H1 (cell line): ENCODE measurements around the gene NT5C3B. TPM values are rescaled to one million over a fixed set of nuclear protein-coding genes. Genes with fewer than 3 reads are reported as not detected.
"Not testable (repeated sequence)": the region's sequence is repeated elsewhere in the genome, so short reads cannot be mapped to it uniquely, and the experiment has no call there.

ENCODE experiments used
- CTCF ChIA-PET: fragments of 300-600 bp; sonication (Branson Sonifier 250); formaldehyde crosslinking; loops from one replicate; lab custom pipeline; 2021; ENCODE audit not compliant: partially characterized antibody; lab: Charles Lee
- POLR2A ChIA-PET: fragments of 300-600 bp; sonication (Branson Sonifier 250); formaldehyde crosslinking; loops from one replicate; lab custom pipeline; 2021; ENCODE audit warnings: inconsistent platforms; ENCODE audit not compliant: partially characterized antibody; lab: Charles Lee
- DNase-seq, 2 experiments: peaks; one replicate each; pipeline versions ENCODE4 v3.0.0 to v3.0.0-alpha.2; 2010 to 2022; ENCODE audit warnings: low spot score in 2 of 2, low read depth in 1 of 2, mixed read lengths in 1 of 2
- FAIRE-seq: peaks from 2 replicates; lab custom pipeline; 2011; peaks lifted over from hg19 to GRCh38; lab: Jason Lieb, UNC
- H2AFZ ChIP-seq: 2 replicates; pipeline ENCODE4 v1.8.1; 2012; ENCODE audit warnings: low read length, inconsistent platforms
- H2AK5ac ChIP-seq: 2 replicates; pipeline ENCODE4 v1.6.1; 2013; ENCODE audit warnings: low read depth, low read length
- H2BK120ac ChIP-seq: replicated peaks from 2 replicates; pipeline ENCODE3; 2013; ENCODE audit warnings: low read depth, low read length, inconsistent platforms
- H2BK12ac ChIP-seq: 2 replicates; pipeline ENCODE4 v1.6.1; 2013; ENCODE audit warnings: low read depth, low read length
- H2BK15ac ChIP-seq: 2 replicates; pipeline ENCODE4 v1.6.1; 2013; ENCODE audit warnings: low read length
- H2BK20ac ChIP-seq: 2 replicates; pipeline ENCODE4 v1.6.1; 2013; ENCODE audit warnings: low read length
- H2BK5ac ChIP-seq: 2 replicates; pipeline ENCODE4 v1.6.1; 2013; ENCODE audit warnings: low read depth, low read length
- H3K14ac ChIP-seq: 2 replicates; pipeline ENCODE4 v1.6.1; 2013; ENCODE audit warnings: inconsistent platforms; ENCODE audit not compliant: insufficient read length
- H3K18ac ChIP-seq: 2 replicates; pipeline ENCODE4 v1.6.1; 2013; ENCODE audit warnings: low read length; ENCODE audit errors: extremely low read depth
- H3K23ac ChIP-seq: 2 replicates; pipeline ENCODE4 v1.6.1; 2013; ENCODE audit warnings: inconsistent platforms; ENCODE audit not compliant: insufficient read length
- H3K23me2 ChIP-seq: 2 replicates; pipeline ENCODE4 v1.6.1; 2013; ENCODE audit warnings: low read depth, low read length
- H3K27ac ChIP-seq: 2 replicates; pipeline ENCODE4 v1.6.1; 2011; ENCODE audit warnings: low read depth, low read length, inconsistent platforms
- H3K27me3 ChIP-seq, 4 experiments: replicated peaks in 1 of 4; 1 replicate in 1 of 4; 2 replicates in 3 of 4; pipeline versions ENCODE4 v1.6.1 to v1.8.1; 2011 to 2013; ENCODE audit warnings: low read length in 3 of 4, mild to moderate bottlenecking in 3 of 4, inconsistent platforms in 2 of 4, mixed read lengths in 2 of 4, moderate library complexity in 1 of 4; ENCODE audit not compliant: control insufficient read depth in 3 of 4, insufficient read depth in 3 of 4; ENCODE audit errors: extremely low read depth in 1 of 4
- H3K36me3 ChIP-seq, 4 experiments: 2 replicates each; pipeline versions ENCODE4 v1.6.1 to v1.8.1; 2011 to 2013; ENCODE audit warnings: mild to moderate bottlenecking in 4 of 4, low read length in 3 of 4, moderate library complexity in 2 of 4, control low read depth in 1 of 4, inconsistent platforms in 1 of 4; ENCODE audit not compliant: insufficient read depth in 4 of 4, control insufficient read depth in 2 of 4
- H3K4ac ChIP-seq: replicated peaks from 2 replicates; pipeline ENCODE3; 2013; ENCODE audit warnings: low read length, low read depth, mixed read lengths, inconsistent platforms; ENCODE audit not compliant: insufficient read length
- H3K4me1 ChIP-seq, 4 experiments: replicated peaks in 1 of 4; 1 replicate in 1 of 4; 2 replicates in 3 of 4; pipeline versions ENCODE4 v1.6.1 to v1.8.1; 2011 to 2013; ENCODE audit warnings: low read length in 3 of 4, inconsistent platforms in 2 of 4, mixed read lengths in 1 of 4; ENCODE audit not compliant: insufficient read depth in 4 of 4, control insufficient read depth in 3 of 4
- H3K4me2 ChIP-seq, 2 experiments: 2 replicates each; pipeline versions ENCODE4 v1.6.1 to v1.8.1; 2011 to 2013; ENCODE audit warnings: low read depth in 2 of 2, low read length in 2 of 2, control low read depth in 1 of 2, inconsistent platforms in 1 of 2, mild to moderate bottlenecking in 1 of 2; ENCODE audit not compliant: insufficient read depth in 1 of 2
- H3K4me3 ChIP-seq, 4 experiments: fragments of 200-600, 300-600 bp in 1 of 4; sonication (generic), shearing (Covaris generic), sonication (Bioruptor Twin) in 1 of 4; 2 replicates each; pipeline versions ENCODE4 v1.5.1 to v1.8.1; 2011 to 2016; ENCODE audit warnings: low read length in 4 of 4, low read depth in 3 of 4, control low read depth in 2 of 4, inconsistent platforms in 2 of 4, mild to moderate bottlenecking in 2 of 4, mixed read lengths in 1 of 4, moderate library complexity in 1 of 4; ENCODE audit not compliant: insufficient read depth in 2 of 4; ENCODE audit errors: extremely low read depth in 1 of 4
- H3K56ac ChIP-seq: replicated peaks from 2 replicates; pipeline ENCODE3; 2013; ENCODE audit warnings: low read depth, mild to moderate bottlenecking, mixed read lengths, low read length, inconsistent platforms; ENCODE audit not compliant: insufficient read length
- H3K79me1 ChIP-seq: 2 replicates; pipeline ENCODE4 v1.6.1; 2013; ENCODE audit warnings: low read depth, low read length, control low read depth
- H3K79me2 ChIP-seq, 2 experiments: 2 replicates each; pipeline versions ENCODE4 v1.6.1 to v1.8.1; 2012 to 2013; ENCODE audit warnings: low read length in 2 of 2, mild to moderate bottlenecking in 2 of 2, inconsistent platforms in 1 of 2; ENCODE audit not compliant: insufficient read depth in 2 of 2, control insufficient read depth in 1 of 2
- H3K9ac ChIP-seq, 4 experiments: replicated peaks in 1 of 4; 1 replicate in 1 of 4; 2 replicates in 3 of 4; pipeline versions ENCODE4 v1.6.1 to v1.8.1; 2011 to 2013; ENCODE audit warnings: low read depth in 3 of 4, low read length in 3 of 4, control low read depth in 2 of 4, mild to moderate bottlenecking in 2 of 4, moderate library complexity in 2 of 4, inconsistent platforms in 1 of 4; ENCODE audit errors: extremely low read depth in 1 of 4
- H3K9me3 ChIP-seq, 2 experiments: 2 replicates each; pipeline versions ENCODE4 v1.6.1 to v1.8.1; 2012 to 2013; ENCODE audit warnings: mild to moderate bottlenecking in 2 of 2, moderate library complexity in 2 of 2, control low read depth in 1 of 2, inconsistent platforms in 1 of 2, low read depth in 1 of 2, low read length in 1 of 2, mixed read lengths in 1 of 2; ENCODE audit not compliant: insufficient read depth in 2 of 2
- H4K20me1 ChIP-seq, 2 experiments: replicated peaks in 1 of 2; 2 replicates each; pipeline versions ENCODE3 to v1.8.1; 2011 to 2013; ENCODE audit warnings: inconsistent platforms in 2 of 2, low read length in 2 of 2, mild to moderate bottlenecking in 1 of 2; ENCODE audit not compliant: insufficient read depth in 2 of 2, control insufficient read depth in 1 of 2
- H4K5ac ChIP-seq: 2 replicates; pipeline ENCODE4 v1.6.1; 2013; ENCODE audit warnings: low read length, low read depth, mixed read lengths, inconsistent platforms; ENCODE audit not compliant: insufficient read length
- H4K8ac ChIP-seq: 2 replicates; pipeline ENCODE4 v1.8.0; 2013; ENCODE audit warnings: mild to moderate bottlenecking, moderate library complexity, low read length, inconsistent platforms; ENCODE audit not compliant: insufficient read depth; ENCODE audit errors: extremely low read depth
- H4K91ac ChIP-seq: replicated peaks from 2 replicates; pipeline ENCODE3; 2013; ENCODE audit warnings: low read length, mixed read lengths, inconsistent platforms; ENCODE audit not compliant: insufficient read length
- WGBS, 2 experiments: shearing (Covaris generic) in 1 of 2; methylation state at CpG; one replicate each; pipeline versions ENCODE4 v1.1.6 to v1.1.7; 2013 to 2015; ENCODE audit warnings: low lambda C conversion rate in 2 of 2, mixed read lengths in 2 of 2, inconsistent platforms in 1 of 2, low coverage in 1 of 2, missing lambda C conversion rate in 1 of 2; ENCODE audit not compliant: insufficient replicate concordance in 2 of 2, insufficient coverage in 1 of 2, insufficient read length in 1 of 2; ENCODE audit errors: extremely low coverage in 1 of 2, missing lambda C conversion rate in 1 of 2; 5-methylcytosine and 5-hydroxymethylcytosine counted together
- polyA plus RNA-seq, 7 experiments: library from polyadenylated mRNA; depleted of rRNA in 3 of 7; stranded (reverse) in 5 of 7; unstranded in 2 of 7; fragments of >200 nt in 5 of 7; fragments of 200-250 nt in 2 of 7; gene quantifications; 1 replicate in 5 of 7; 2 replicates in 1 of 7; 4 replicates in 1 of 7; pipeline versions ENCODE4 v1.2.1 to v1.2.3, GENCODE V29; 2011 to 2013; ENCODE audit warnings: missing spikeins in 2 of 7, mixed read lengths in 2 of 7
- total RNA-seq: library from RNA; stranded (reverse); fragmentation: NEBNext Ultra II Directional; extraction: Animal tissue kit (Norgen Biotek cat#: 25700); gene quantifications from 2 replicates; pipeline ENCODE4 v1.2.1, GENCODE V29; 2021

NT5C3B gene
- total and polyA plus RNA-seq, 2 of the 8 experiments (the other 6 are each of a cell fraction or from before 2014, with no cell fraction given), result 68.7 to 94.5 TPM

DNA sequence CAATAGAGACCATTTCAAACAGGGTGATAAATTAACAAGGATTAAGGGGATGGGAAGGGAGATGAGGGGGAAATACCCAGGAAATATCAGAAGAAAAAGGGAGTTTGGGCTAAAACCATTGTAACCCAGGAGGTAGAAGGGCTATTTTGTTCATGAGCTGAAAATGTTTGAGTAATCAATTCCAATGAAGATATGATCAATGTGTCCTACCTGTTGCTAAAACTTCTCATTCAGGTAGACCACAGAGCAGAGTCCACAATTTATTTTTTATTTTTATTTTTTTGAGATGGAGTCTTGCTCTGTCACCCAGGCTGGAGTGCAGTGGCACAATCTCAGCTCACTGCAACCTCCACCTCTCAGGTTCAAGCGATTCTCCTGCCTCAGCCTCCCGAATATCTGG is 3.4 kb upstream of the NT5C3B start:
- H4K5ac ChIP-seq, H3K18ac ChIP-seq, H3K79me2 ChIP-seq, H3K9me3 ChIP-seq, H2BK5ac ChIP-seq, H2BK20ac ChIP-seq, POLR2A ChIA-PET, H3K14ac ChIP-seq, H3K23me2 ChIP-seq, H3K79me1 ChIP-seq, H3K23ac ChIP-seq, H3K27me3 ChIP-seq, H3K9ac ChIP-seq, H3K4ac ChIP-seq, H4K8ac ChIP-seq, H2BK15ac ChIP-seq, FAIRE-seq, H4K20me1 ChIP-seq, CTCF ChIA-PET, H3K4me2 ChIP-seq, H2AFZ ChIP-seq, H3K4me3 ChIP-seq, H2BK120ac ChIP-seq, H3K27ac ChIP-seq, H3K4me1 ChIP-seq, H3K36me3 ChIP-seq, H2BK12ac ChIP-seq, H2AK5ac ChIP-seq, H4K91ac ChIP-seq, H3K56ac ChIP-seq, DNase-seq: not testable (repeated sequence)
- 96% methylated on average over 2 of the region's 2 CpGs; no CpG with 5 or more reads in 1 of the 2 experiments for WGBS, 2 experiments
